GM21528 (cell line): Measurements from ENCODE around the gene FAM168A.

Experiments
- ATAC-seq: cut with Tn5 transposase; IDR thresholded peaks from one replicate; pipeline ENCODE4 v1.9.1; 2021; ENCODE audit warnings: mild to moderate bottlenecking, moderate library complexity; ENCODE audit not compliant: unreplicated experiment, low FRiP score

FAM168A gene

DNA sequence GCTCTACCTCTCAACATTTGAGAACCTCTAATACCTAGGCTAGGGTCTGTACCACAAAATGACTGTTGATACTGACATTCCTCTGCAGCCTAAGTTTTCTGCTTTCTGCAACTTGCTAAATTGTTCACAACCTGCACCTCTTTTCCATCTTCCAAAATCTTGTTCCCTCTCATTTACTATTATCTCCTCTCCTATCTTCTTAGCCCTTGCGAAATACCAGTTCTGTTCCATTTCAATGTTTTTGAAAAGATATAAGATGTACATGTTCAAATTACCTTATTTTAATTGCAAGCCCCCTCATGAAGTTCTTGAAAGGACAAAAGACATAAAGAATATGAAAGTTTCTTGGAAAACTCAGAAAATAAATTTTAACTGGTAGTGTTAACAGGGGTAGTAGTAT, 72.3 kb downstream of the FAM168A start:
- no peak for ATAC-seq

DNA sequence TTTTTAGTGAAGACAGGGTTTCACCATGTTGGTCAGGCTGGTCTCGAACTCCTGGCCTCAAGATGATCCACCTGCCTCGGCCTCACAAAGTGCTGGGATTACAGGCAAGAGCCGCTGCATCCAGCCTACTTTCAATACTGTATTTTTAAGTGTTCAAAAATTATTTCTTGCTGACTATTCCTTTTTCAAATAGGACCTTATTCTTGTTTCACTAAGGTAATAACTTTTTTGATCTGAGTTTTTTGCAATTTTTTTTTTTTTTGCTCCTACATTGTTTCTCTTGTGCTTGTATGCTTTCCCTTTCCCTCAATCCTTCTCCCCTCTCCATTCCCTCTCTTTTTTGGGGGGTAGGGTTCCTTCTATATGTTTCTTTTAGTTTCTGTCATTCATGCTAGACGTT, 73.1 kb downstream of the FAM168A start:
- ATAC-seq: no peak

DNA sequence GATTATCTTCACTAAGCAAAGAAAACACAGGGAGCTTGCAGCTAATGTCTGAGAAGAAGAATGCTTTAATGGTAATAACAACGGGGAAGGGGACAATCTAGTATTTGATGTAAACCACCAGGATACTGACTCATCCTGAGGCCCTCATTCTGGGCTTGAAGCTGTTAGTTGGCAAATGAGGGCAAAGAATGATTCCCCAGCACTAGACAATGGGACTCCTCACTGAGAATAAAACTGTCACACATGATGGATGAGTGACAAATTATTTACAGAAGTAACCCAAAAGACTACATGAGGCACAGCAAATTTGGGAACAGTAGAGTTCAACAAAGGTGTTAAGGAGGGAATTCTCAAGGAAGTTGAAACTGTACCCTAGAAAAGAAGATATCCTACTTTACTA, 76.3 kb downstream of the FAM168A start:
- ATAC-seq: no peak

DNA sequence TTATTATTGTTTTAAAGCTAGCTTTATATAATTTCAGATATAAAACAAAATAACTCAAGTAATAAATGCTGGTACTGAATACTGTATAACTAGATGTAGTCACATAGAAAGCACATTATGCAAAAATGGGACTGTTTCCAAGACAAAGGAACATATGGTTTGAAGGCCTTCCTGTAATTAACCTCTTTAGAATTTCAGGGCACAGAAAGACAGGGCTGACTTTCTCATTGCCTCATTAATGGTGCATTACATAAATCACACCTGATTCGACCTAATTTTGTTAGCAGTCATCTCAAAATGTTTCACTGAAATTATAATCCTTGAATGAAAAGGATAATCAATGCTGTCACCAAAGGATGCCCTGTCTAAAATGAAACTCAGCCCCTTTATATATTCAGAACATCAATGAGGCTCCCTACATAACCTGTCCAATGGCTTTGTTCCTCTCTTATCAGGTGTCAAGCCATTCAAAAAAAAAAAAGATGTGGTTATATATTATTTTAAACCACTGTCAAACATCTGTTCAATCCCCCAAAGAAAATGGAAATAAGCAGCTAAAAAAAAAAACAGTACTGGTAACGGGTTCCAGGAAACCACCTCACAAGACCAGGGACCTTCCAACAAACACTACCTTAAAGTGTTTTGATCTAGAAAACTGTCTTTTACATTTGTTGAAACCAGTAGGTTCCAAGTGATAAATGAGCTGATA, 77.4 kb downstream of the FAM168A start:
- no peak for ATAC-seq

DNA sequence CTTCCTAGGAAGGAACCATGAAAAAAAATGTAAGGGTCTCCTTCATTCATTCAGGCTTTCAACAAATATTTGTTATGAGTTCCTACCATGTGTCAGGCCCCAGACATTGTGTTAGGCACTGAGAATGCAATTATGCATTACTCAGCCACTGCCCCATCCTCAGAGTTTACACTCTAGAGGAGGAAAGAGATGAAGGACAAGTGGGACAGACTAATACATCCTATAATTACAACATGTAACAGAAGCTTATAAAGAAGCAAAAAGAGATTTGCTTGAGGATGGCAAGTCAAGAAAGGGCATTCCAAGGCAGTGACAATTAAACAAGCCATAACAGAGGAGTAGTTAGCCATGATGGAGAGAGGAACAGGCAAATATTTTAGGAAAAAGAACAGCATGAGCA, 78.6 kb downstream of the FAM168A start:
- ATAC-seq: no peak

DNA sequence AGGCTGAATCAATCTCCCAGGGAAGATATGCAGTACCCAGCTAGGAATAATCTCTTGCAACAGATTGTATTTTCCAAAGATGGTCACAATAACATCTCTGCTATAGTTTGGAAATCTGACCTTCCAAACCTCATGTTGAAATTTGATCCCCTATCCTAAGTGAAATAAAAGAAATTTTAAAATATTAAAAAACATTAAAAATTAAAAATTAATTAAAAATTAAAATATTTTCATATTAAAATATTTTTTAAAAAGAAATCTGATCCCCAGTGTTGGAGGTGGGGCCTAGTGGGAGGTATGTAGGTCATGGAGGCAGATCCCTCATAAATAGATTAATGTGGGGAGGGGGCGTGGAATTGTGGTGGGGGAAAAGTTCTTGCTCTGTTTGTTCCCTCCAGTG, 79.7 kb downstream of the FAM168A start:
- no peak for ATAC-seq

DNA sequence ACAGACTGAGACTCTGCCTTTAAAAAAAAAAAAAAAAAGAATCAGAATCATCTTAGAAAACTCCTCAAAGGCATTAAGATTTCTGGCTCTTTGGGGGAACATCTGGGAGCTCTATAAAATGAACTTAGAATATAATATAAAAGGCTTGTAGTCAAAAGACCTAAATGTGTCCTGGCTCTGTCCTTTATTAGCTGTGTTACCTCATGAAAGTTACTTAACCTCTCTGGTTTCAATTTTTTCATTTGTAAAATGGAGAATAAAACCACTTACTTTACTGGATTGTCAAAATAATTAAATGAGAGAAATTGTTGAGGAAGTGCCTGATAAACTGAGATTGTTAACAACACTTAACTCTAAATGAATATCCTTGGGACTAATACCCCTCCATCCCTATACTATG, 81.8 kb downstream of the FAM168A start:
- ATAC-seq: no peak

DNA sequence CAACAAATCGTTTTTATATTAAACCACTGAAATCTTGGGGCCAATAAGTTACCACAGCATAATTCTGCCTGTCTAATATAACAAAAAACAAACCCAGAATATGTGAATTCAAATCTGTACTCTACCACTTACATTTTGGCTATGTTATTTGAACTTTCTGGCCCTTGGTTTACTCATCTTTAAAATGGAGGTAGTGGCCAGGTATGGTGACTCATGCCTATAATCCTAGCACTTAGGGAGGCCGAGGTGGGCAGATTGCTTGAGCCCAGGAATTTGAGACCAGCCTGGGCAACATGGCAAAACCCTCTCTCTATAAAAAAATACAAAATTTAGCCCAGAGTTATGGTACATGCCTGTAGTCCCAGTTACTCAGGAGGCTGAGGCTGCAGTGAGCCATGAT, 84.2 kb downstream of the FAM168A start:
- ATAC-seq: no peak

DNA sequence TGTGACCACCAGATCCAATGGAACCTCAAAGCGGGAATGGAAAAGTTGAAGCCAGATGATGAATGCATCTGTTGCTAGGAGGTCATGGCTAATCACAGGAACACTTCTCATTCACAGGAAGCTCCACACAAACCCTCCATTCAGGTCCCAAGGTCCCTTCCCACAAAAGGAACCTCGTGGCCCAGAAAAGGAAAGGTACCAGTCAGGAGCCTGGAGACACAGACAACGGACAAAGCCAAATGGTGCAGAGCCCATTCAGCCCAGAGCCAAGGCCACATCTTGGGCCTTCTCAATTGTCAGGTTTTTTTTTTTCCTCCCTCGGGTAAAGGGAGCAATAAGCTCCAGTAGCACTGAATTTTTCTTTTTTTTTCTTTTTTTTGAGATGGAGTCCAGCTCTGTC, 87.0 kb downstream of the FAM168A start:
- no peak for ATAC-seq

DNA sequence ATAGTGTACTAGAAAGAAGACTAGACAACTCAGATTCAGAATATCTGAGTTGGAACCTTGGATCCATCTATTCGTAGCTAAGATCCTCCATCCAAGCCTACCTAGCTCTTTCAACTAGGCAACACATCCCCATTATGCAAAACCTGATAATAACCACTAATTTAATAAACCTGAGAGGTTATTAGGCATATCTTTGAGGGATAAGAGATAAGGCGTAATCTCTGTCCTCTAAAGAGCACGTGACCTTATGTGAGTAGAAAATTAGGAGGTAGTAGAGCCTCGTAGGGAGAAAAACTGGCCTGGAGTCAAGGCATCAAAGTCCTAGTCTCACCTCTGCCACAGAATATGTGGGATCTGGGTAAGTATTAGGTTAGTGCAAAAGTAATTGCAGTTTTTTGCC, 87.8 kb downstream of the FAM168A start:
- ATAC-seq: no peak

DNA sequence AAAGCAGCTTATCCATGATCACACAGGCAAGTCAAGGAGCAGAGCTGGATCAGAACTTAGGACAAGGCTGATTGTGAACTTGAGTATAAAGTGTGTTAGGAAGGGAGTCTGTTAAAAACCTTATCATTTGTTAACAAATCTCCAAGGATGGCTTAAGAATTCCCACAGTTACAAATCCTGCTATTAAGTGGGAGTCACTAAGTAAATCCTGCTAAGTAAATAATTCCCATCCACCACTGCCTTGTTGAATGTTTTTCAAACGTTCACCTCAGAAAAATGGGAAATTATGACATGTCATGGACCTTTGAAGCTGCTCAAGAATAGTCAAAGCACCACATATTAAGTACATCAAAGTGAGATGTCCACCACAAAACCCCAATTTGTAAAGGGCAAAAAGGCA, 88.7 kb downstream of the FAM168A start:
- no peak for ATAC-seq

DNA sequence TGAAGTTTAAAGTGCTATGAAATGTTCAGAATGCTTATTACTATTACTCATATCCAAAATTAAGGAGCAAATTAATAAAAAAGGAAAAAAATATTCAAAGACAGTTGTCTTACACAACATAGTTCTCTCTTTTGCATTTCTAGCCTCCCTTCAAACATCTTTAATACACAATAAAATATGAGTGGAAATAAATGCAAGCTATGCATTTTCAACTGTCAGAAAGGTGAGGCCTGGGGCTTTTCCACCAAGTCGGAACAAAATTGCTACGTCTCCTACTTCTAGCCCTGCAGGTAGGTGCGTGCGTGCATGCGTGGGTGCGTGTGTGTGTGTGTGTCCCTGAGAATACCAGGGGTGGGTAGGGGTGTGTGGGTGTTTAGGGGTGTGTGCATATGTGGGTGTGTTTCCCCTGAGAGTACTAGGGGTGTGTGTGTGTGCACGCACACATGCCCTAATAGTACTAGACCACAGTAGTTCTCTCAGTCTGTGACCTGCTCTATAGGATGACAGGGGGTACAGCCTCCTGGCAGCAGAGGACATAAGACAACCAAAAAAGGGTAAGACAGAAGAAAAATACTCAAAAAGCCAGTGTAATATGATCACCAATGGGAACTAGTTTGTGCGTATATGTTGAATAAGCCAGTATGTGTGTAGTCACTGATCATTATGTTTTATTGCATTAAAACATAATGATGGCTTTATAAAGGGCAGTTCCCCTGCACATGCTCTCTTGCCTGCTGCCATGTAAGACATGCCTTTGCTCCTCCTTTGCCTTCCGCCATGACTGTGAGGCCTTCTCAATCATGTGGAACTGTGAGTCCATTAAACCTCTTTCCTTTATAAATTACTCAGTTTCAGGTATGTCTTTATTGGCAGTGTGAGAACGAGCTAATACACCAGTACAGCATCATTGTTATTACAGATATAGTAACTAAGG, 89.4 kb downstream of the FAM168A start:
- no peak for ATAC-seq

DNA sequence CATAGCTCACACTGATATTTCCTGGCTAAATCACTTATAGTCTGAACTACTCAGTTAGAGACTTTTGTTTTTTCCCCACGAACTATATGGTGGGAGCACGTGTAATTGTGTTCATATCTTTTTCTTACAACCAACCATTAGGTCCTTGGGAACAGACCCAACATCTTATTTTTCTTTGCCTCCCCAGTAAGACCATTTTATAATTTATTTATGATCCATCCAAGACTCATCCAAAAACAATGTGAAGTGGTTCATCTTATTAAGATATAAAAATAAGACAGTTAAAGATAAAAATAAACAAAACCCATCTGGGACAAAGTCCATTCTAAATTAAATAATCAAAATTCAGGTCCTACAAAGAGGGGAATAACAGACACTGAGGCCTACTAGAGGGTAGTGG, 90.8 kb downstream of the FAM168A start:
- no peak for ATAC-seq

DNA sequence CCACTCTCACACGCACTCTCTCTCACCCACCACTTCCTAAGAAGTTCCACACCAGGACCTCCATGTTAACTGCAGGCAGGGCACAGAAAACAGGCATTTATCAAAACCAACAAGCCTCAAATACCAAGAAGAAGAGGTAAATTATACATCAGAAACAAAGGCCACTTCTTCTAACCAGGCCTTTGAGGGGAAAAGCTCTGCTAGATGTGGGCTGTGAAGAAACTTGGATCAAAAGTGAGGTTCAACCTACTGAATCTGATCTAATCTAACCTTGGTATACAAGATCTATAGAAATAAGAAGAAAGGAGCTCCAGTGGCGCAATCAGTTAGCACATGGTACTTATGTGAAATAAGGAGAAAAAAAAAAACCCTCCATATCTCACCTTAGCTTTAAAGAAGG, 91.9 kb downstream of the FAM168A start:
- ATAC-seq: no peak

DNA sequence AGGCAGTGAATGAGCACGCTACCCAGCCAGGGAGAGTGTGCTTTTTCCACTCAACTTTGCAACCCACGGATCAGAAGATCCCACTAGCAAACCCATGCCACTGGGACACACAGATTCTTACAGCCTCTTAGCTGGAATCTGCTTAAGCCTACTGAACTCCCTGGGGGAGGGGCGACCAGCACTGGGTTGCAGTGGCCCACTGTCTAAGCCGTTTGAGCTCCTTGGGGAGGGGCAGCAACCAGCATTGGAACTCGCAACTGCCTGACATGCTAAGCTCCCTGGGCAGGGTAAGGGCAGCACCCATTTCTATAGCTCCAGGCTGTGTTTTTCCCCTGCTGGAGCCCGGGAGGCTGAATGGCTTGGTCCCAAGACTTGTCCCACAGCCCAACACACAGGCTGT, 99.6 kb downstream of the FAM168A start:
- ATAC-seq: no peak

DNA sequence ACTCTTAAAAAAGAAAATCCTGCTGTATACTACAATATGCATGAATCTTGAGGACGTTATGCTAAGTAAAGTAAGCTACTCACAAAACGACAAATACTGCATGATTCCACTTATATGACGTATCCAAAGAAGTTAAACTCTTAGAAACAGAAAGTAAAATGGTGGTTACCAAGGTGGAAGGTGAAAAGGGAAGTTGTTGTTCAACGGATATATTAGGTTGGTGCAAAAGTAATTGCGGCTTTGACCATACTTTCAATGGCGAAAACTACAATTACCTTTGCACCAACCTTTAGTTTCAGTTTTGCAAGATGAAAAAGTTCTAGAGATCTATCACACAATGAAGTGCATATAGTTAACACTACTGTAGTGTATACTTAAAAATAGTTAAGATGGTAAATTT, 101.8 kb downstream of the FAM168A start:
- ATAC-seq: no peak

DNA sequence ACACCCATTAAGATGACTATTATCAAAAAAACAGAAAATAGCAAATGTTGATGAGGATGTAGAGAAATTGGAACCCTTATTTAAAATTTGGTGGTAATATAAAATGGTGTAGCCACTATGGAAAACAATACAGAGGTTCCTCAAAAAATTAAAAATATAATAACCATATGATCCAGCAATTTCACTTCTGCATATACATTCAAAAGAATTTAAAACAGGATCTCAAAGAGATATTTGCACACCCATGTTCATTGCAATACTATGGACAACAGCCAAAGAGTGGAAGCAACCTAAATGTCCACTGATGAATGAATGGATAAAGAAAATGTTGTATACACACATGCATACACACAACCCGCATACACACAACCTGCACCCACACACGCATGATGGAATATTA, 102.2 kb downstream of the FAM168A start:
- no peak for ATAC-seq

DNA sequence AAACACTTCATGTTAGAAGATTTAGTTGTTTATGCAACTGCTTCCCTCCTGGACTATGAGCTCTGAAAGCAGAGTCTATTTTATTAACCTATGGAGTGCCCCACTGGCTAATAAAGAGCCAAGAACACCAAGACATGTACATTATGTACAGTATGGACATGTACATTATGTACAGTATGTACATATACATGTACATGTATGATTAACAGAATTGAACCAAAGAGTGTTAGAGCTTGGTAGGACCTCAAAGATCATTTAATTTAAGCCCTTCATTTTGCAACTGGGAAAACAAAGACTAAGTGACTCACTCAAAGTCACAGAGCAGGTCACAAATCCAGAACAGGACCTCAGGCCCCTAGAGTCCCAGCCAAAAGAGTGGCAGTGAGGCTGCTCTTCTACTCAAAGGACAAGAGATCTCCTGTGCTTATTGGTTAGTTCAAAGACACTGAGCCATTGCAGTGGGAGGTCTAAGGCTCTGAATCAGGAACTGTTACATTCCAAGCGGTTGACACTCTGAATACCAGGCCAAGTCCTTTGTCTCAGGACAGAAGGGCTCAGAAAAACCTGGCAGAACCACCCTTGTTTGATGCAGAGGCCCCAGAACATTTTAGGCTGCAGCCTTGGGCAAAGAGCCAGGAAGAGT, 103.8 kb downstream of the FAM168A start:
- no peak for ATAC-seq

DNA sequence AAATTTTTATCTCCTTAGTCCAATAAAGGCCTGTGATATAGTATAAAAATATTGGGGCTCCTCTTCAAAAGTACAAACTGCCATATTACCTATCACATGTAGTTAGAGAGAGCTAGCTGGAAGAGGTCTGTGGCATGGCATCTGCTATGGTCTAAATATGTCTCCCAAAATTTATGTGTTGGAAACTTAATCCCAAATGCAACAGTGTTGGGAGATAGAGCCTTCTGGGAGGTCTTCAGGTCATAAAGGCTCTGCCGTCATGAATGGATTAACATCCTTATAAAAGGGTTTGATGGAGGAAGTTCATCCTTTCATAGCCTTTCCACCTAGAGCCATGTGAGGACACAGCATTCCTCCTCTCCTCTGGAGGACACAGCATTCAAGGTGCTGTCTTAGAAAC, 116.3 kb downstream of the FAM168A start:
- no peak for ATAC-seq

DNA sequence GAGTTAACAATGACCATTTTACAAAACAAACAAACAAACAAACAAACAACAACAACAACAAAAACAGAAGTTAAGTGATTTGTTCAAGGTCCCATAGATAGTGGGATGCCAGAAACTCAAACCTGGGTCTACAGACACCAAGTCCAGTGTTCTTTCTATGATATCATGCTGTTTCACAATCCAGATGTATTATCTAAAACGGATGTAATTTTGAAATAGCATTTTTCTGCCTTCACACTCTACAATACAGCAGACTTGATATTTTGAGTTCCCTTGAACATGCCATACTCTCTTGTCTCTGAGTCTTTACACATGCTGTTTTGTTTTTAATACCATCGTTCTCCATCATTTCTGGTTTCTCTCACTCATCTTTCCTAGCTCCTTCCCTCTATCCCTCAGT, 117.2 kb downstream of the FAM168A start:
- no peak for ATAC-seq

DNA sequence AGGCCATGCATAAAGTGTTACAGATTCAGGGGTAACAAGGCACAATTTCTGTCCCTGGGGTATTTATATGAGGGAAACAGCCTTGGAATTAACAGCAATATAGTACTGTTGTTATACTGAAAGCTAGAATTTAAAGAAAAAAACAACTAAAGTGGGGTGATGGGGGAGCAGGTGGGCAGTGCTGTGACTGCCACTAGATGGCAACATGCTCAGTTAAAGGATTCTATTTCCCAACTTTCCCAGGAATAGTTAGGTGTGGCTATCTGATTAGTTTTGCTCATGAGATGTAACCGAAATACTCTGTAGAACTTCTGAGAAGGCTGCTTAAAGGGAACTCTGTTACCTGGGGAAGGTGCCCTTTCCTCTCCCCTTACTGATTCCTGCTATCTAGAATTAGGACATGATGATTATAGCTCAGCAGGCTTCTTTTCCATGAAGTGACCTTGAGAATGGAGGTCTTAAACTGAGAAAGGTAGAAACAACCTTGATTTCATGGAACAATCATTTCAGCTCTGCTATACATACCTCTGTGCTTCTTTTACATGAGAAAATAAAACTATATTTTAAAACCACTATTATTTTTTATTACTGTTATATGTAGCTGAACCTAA, 119.1 kb downstream of the FAM168A start:
- ATAC-seq: no peak
